Chondrocyte (in vitro differentiated cells): Measurements from ENCODE around the gene CUEDC1. TPM values are rescaled to one million over a fixed set of nuclear protein-coding genes. Genes with fewer than 3 reads are reported as not detected.

Experiments
- DNase-seq: peaks from one replicate; pipeline ENCODE4 v3.0.0; 2021; ENCODE audit warnings: mixed read lengths, low spot score
- H3K27ac Mint-ChIP-seq: one replicate; pipeline ENCODE4 v1.8.0; 2021; ENCODE audit warnings: mild to moderate bottlenecking, moderate library complexity, mixed read lengths; ENCODE audit not compliant: unreplicated experiment
- H3K27me3 Mint-ChIP-seq: 2 replicates; pipeline ENCODE4 v1.8.0; 2021; ENCODE audit warnings: low read depth, mixed read lengths
- H3K36me3 Mint-ChIP-seq: 2 replicates; pipeline ENCODE4 v1.8.0; 2021; ENCODE audit warnings: low read depth, mixed read lengths
- H3K4me1 Mint-ChIP-seq: 2 replicates; pipeline ENCODE4 v1.8.0; 2021; ENCODE audit warnings: low read depth, mild to moderate bottlenecking, mixed read lengths
- H3K4me3 Mint-ChIP-seq: one replicate; pipeline ENCODE4 v1.8.0; 2021; ENCODE audit warnings: mild to moderate bottlenecking, moderate library complexity, mixed read lengths; ENCODE audit not compliant: unreplicated experiment
- H3K9me3 Mint-ChIP-seq: 2 replicates; pipeline ENCODE4 v1.8.0; 2021; ENCODE audit warnings: low read depth, mixed read lengths
- total RNA-seq: library from RNA; stranded (reverse); gene quantifications from 3 replicates; pipeline ENCODE4 v1.2.1, GENCODE V29; 2021
- TF ChIP-seq, protein P1 (sequence below): fragments of 200-600 bp; sonication (generic); IDR thresholded peaks from 2 replicates; pipeline ENCODE4 v1.5.0; 2021; ENCODE audit warnings: antibody characterized with exemption, mild to moderate bottlenecking, moderate library complexity

Gene CUEDC1
- total RNA-seq, 1 donor from 2014 or later: 41.9 TPM

GRCh38 chr17:57839571-57839923 is 115.7 kb downstream of the CUEDC1 start:
- Mint-ChIP-seq H3K27me3 (no peaks in the 10 kb centered on the region), H3K9me3 (no peaks in the 10 kb centered on the region), H3K27ac (no peak overlapping the region), H3K36me3 (peaks cover 15% of the 10 kb centered on the region), H3K4me1 (no peaks in the 10 kb centered on the region), H3K4me3 (no peak overlapping the region)
- TF ChIP-seq, protein P1, sequence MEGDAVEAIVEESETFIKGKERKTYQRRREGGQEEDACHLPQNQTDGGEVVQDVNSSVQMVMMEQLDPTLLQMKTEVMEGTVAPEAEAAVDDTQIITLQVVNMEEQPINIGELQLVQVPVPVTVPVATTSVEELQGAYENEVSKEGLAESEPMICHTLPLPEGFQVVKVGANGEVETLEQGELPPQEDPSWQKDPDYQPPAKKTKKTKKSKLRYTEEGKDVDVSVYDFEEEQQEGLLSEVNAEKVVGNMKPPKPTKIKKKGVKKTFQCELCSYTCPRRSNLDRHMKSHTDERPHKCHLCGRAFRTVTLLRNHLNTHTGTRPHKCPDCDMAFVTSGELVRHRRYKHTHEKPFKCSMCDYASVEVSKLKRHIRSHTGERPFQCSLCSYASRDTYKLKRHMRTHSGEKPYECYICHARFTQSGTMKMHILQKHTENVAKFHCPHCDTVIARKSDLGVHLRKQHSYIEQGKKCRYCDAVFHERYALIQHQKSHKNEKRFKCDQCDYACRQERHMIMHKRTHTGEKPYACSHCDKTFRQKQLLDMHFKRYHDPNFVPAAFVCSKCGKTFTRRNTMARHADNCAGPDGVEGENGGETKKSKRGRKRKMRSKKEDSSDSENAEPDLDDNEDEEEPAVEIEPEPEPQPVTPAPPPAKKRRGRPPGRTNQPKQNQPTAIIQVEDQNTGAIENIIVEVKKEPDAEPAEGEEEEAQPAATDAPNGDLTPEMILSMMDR: no peak
- DNase-seq: no peak

DNA sequence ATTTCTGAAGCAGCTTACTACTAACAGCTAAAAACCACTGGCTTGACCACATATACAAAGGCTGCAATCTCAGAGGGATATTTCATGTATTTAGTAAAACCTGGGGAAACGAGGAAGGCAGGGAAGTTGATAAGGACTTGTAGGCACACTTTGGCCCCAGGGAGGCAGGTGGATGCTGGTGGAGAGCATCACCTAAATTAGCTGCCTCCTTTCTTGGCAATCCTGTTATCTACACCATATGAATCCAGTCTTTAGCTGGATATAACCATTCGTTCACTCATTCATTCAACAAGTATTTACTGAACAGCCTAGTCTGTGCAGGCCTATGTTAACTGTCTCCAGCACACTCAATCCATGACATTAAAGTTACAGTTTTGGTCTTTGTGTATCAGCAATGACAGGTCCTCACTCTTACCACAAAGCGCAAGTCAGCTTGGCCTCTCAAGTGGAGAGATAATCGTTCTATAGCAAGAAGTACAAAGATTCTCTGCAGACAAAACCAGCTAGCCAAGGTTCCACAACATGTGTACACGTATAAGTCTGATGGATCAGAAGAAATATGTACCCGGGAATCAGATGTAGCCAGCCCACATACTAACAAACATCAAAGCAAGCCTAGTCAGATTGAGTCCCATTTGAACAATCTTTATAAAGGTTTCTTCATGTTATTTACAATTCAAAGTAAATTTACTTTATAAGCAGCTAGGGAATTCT is 116.2 kb downstream of the CUEDC1 start:
- H3K36me3 Mint-ChIP-seq: peaks cover 15% of the 10 kb centered on the region
- no peaks in the 10 kb centered on the region for H3K4me1 Mint-ChIP-seq
- TF ChIP-seq, protein P1: no peak
- no peak overlapping the region for H3K4me3 Mint-ChIP-seq
- no peaks in the 10 kb centered on the region for H3K27me3 Mint-ChIP-seq
- DNase-seq: no peak
- H3K9me3 Mint-ChIP-seq: no peaks in the 10 kb centered on the region
- H3K27ac Mint-ChIP-seq: no peak overlapping the region

- H3K4me3 Mint-ChIP-seq: no peak overlapping the region
- H3K9me3 Mint-ChIP-seq: no peaks in the 10 kb centered on the region
- peaks cover 15% of the 10 kb centered on the region for H3K36me3 Mint-ChIP-seq
- TF ChIP-seq, protein P1: no peak
- no peak overlapping the region for H3K27ac Mint-ChIP-seq
- DNase-seq: no peak
- no peaks in the 10 kb centered on the region for H3K27me3 Mint-ChIP-seq
- no peaks in the 10 kb centered on the region for H3K4me1 Mint-ChIP-seq
These were observed 116.8 kb downstream of the CUEDC1 start for GRCh38 chr17:57838453-57838852.

- no peaks in the 10 kb centered on the region for H3K9me3 Mint-ChIP-seq
- H3K27me3 Mint-ChIP-seq: no peaks in the 10 kb centered on the region
- DNase-seq: no peak
- no peak overlapping the region for H3K27ac Mint-ChIP-seq
- no peak overlapping the region for H3K4me3 Mint-ChIP-seq
- TF ChIP-seq, protein P1: no peak
- H3K36me3 Mint-ChIP-seq: peaks cover 12% of the 10 kb centered on the region
- H3K4me1 Mint-ChIP-seq: no peaks in the 10 kb centered on the region
These were observed 119.8 kb downstream of the CUEDC1 start for GRCh38 chr17:57835333-57835900.

DNA sequence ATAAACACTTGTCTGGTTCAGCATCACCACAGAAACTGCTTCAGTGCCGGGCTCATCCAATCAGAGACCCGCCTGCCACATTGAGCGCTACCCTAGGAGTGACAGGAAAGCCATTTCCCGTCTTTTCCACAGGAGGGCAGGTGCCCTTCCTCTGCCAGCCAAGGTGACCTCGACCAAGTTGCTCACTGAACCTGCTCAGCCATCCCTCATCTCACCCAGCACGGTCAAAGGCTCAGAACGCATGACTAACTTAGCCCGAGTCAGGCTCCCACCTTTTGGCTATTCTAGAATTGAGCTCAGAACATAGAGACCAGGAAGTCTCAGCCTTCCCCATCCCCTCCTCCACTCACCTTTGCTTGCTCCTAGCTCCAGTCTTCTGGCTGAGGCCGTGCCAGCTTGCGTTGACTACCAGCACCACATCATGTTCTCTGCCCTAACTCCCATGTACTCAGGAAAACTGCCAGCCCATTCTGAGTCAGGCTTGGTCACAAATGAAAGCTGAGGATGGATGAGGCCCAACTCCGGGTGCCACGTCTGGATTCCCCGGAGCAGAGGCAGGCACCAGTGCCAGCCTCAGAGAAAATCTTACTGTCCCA is 121.0 kb downstream of the CUEDC1 start:
- Mint-ChIP-seq H3K27me3 (no peaks in the 10 kb centered on the region), H3K4me3 (no peak overlapping the region), H3K27ac (no peak overlapping the region), H3K4me1 (no peaks in the 10 kb centered on the region), H3K9me3 (no peaks in the 10 kb centered on the region), H3K36me3 (peaks cover 10% of the 10 kb centered on the region)
- TF ChIP-seq, protein P1: no peak
- DNase-seq: no peak
